ENCODE data around the gene ELMO2.

DNA sequence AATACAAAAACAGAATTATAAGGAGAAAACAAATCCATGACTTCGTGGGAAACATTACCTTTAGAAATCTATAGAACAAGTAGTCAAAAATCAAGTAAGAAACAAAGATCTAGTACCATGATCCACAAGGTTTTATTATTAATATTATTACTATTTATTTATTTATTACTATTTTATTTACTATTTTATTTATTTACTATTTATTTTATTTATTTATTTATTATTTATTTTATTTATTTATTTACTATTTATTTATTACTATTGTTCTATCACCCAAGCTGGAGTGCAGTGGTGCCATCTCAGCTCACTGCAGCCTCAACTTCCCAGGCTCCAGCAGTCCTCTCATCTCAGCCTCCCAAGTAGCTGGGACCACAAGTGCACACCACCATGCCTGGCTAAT is 13.5 kb upstream of the ELMO2 start:
- TF ChIP-seq CTCF (IDR thresholded peaks at IDR 0.05; ENCODE audit: low read length) (no peak), EZH2phosphoT487 (IDR thresholded peaks at IDR 0.05; ENCODE audit: low read length) (no peak), EZH2 (optimal IDR thresholded peaks at IDR 0.05; ENCODE audit: low read depth, low read length) (no peak)
